AG08395 (cell line): Measurements from ENCODE around the gene LRFN5.

Experiments used
- DNase-seq: peaks from one replicate; pipeline ENCODE4 v3.0.0; 2012; ENCODE audit warnings: mixed read lengths, low spot score

The LRFN5 gene

GRCh38 chr14:41773536-41774279 is 167.0 kb downstream of the LRFN5 start:
- DNase-seq: no peak

- DNase-seq: no peak
Measured at GRCh38 chr14:41782511-41782910, 175.8 kb downstream of the LRFN5 start.

- DNase-seq: no peak
Measured at GRCh38 chr14:41783403-41783802, 176.7 kb downstream of the LRFN5 start.

GRCh38 chr14:41785696-41786095 is 179.0 kb downstream of the LRFN5 start:
- no peak for DNase-seq

GRCh38 chr14:41799817-41800216 is 193.1 kb downstream of the LRFN5 start:
- no peak for DNase-seq

GRCh38 chr14:41805633-41806032 is 199.0 kb downstream of the LRFN5 start:
- DNase-seq: no peak

- no peak for DNase-seq
Measured at GRCh38 chr14:41806366-41806975, 199.8 kb downstream of the LRFN5 start.

- DNase-seq: no peak
Measured at GRCh38 chr14:41810362-41810761, 203.7 kb downstream of the LRFN5 start.

GRCh38 chr14:41817626-41818025 is 210.9 kb downstream of the LRFN5 start:
- no peak for DNase-seq

- DNase-seq: no peak
Measured at GRCh38 chr14:41824441-41824840, 217.8 kb downstream of the LRFN5 start.

GRCh38 chr14:41825622-41826021 is 218.9 kb downstream of the LRFN5 start:
- no peak for DNase-seq

- DNase-seq: no peak
Measured at GRCh38 chr14:41830714-41831406, 224.2 kb downstream of the LRFN5 start.

GRCh38 chr14:41839661-41840060 is 233.0 kb downstream of the LRFN5 start:
- no peak for DNase-seq

GRCh38 chr14:41859336-41859735 is 252.7 kb downstream of the LRFN5 start:
- DNase-seq: no peak

GRCh38 chr14:41860586-41860985 is 253.9 kb downstream of the LRFN5 start:
- no peak for DNase-seq

- DNase-seq: no peak
Measured at GRCh38 chr14:41865894-41866293, 259.2 kb downstream of the LRFN5 start.

GRCh38 chr14:41868396-41868795 is 261.7 kb downstream of the LRFN5 start:
- DNase-seq: no peak

- DNase-seq: no peak
Measured at GRCh38 chr14:41872931-41873685, 266.4 kb downstream of the LRFN5 start.

GRCh38 chr14:41873686-41874317 is 267.1 kb downstream of the LRFN5 start:
- DNase-seq: no peak

- DNase-seq: no peak
Measured at GRCh38 chr14:41875116-41875515, 268.4 kb downstream of the LRFN5 start.

GRCh38 chr14:41878321-41878720 is 271.6 kb downstream of the LRFN5 start:
- no peak for DNase-seq

- DNase-seq: no peak
Measured at GRCh38 chr14:41891624-41892023, 284.9 kb downstream of the LRFN5 start.
